ENCODE measurements around the gene TMEM121. TPM values are rescaled to one million over a fixed set of nuclear protein-coding genes. Genes with fewer than 3 reads are reported as not detected.
A peak's percentile ranks its signal among the peaks of the same experiment; 100 is the strongest.

Gene TMEM121
- total and polyA plus RNA-seq, 4 donors: 0.33 to 1.5 (median 0.37) TPM; not detected in 1

DNA sequence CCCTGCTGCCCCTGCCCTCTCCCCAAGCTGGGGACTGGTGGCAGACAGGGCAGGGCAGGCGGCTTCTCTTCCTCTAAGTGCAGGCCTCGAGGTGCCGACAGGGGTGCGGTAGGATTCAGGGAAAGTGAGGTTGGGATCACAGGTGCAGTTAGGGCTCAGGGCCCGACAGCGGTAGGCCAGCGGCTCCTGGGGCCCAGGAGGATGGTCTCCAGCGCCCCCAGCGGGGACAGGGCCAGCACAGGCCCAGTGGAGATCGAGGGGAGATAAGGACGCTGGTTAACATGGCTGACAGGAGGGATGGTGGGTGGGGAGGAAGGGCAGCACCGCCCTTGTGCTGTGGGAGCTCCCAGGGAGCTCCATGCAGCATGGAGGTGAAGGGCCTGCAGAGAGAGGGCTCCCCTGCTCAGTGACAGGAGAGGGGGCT, 40.6 kb upstream of the TMEM121 start:
- peaks cover 0 to 1% (median 0%) of the 10 kb centered on the region in 4 donors for H3K36me3 ChIP-seq (ENCODE audit: control insufficient read depth in 4 of 4, insufficient read depth in 3 of 4, low read depth in 1 of 4, low read length in 3 of 4)
- 25% methylated on average over 12 of the region's 12 CpGs for WGBS
- no peak overlapping the region for H3K27ac ChIP-seq (ENCODE audit: low read depth in 1 of 2, low read length in 2 of 2)
- H3K4me1 ChIP-seq (ENCODE audit: control insufficient read depth in 4 of 4, insufficient read depth in 4 of 4, low read length in 3 of 4): peaks cover 10 to 47% (median 23%) of the 10 kb centered on the region in 4 donors
- no peak for DNase-seq (ENCODE audit: low spot score)
- no peak overlapping the region for H3K4me3 ChIP-seq (ENCODE audit: low read depth in 1 of 3, low read length in 3 of 3)
- no peaks in the 10 kb centered on the region for H3K9me3 ChIP-seq (ENCODE audit: control insufficient read depth in 4 of 4, low read length in 3 of 4)
- no peak overlapping the region for H3K9ac ChIP-seq (ENCODE audit: low read depth in 1 of 2, low read length in 2 of 2)
- TF ChIP-seq NR2F2 (IDR thresholded peaks at IDR 0.05): no peak
- no peak for TF ChIP-seq HNF4G (IDR thresholded peaks at IDR 0.05)
- TF ChIP-seq ATF3 (IDR thresholded peaks at IDR 0.05): no peak
- no peak for TF ChIP-seq FOXA1 (IDR thresholded peaks at IDR 0.05)
- TF ChIP-seq HNF4A (conservative IDR thresholded peaks at IDR 0.05): no peak
- TF ChIP-seq RXRA (IDR thresholded peaks at IDR 0.05): no peak
- TF ChIP-seq ZBTB33 (IDR thresholded peaks at IDR 0.05): no peak
- TF ChIP-seq SP1 (IDR thresholded peaks at IDR 0.05): no peak
- TF ChIP-seq, protein P1, sequence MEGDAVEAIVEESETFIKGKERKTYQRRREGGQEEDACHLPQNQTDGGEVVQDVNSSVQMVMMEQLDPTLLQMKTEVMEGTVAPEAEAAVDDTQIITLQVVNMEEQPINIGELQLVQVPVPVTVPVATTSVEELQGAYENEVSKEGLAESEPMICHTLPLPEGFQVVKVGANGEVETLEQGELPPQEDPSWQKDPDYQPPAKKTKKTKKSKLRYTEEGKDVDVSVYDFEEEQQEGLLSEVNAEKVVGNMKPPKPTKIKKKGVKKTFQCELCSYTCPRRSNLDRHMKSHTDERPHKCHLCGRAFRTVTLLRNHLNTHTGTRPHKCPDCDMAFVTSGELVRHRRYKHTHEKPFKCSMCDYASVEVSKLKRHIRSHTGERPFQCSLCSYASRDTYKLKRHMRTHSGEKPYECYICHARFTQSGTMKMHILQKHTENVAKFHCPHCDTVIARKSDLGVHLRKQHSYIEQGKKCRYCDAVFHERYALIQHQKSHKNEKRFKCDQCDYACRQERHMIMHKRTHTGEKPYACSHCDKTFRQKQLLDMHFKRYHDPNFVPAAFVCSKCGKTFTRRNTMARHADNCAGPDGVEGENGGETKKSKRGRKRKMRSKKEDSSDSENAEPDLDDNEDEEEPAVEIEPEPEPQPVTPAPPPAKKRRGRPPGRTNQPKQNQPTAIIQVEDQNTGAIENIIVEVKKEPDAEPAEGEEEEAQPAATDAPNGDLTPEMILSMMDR (IDR thresholded peaks at IDR 0.05; ENCODE audit: low read depth, low read length, missing input control): peak; percentile 16
- TF ChIP-seq EGR1 (IDR thresholded peaks at IDR 0.05; ENCODE audit: low read depth in 2 of 2): no peak
- TF ChIP-seq, protein P2, sequence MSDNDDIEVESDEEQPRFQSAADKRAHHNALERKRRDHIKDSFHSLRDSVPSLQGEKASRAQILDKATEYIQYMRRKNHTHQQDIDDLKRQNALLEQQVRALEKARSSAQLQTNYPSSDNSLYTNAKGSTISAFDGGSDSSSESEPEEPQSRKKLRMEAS (IDR thresholded peaks at IDR 0.05): no peak
- no peak for TF ChIP-seq JUND (IDR thresholded peaks at IDR 0.05)
- peak; percentile 11 to 22 for TF ChIP-seq RAD21 (IDR thresholded peaks at IDR 0.05)
- no peaks in the 10 kb centered on the region for H3K27me3 ChIP-seq (ENCODE audit: control insufficient read depth in 4 of 4, insufficient read depth in 4 of 4, low read length in 3 of 4)

DNA sequence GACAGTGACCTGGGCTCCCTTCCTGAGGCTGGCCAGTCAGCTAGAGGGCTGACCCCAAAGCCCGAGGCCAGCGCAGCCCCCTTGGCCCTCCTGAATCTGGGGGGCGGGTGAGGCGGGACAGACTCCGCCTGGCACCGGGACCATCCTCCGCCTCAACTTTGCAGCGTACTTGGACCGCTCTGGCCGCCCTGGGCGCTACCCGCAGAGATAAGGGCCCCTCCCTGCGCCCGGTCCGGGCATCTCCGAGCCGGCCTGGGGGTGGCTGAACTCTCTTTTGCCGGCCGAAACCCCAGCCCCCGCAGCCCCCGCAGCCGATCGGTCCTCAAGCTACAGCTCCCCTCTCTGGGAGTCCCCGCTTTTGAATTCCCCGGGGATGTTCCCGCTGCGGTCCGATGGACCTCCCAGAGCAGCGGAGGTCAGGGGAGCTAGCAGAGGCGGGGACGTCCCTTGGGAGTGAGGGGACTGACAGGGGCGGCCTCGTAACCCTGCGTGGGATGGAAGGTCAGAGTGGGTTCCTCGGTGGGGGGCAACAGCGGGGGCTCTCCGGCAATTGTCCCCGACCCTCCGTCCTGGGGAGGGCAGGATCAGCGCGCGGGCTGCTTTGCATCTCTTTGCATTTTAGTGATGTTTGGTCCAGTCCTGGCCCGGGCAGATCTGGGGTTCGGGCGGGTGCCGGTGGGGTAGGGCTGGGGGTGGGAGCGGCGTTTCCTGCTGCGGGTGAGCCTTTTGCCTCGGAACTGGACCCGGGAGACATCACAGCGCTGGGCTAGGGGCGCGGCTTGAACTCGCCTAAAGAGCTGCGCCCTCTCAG, 40.0 kb upstream of the TMEM121 start, which contains the start of gene CRIP1:
CRIP1 (plus strand) TSS at position 724 of the 811 bp plus-strand sequence. CDS start 374 bp downstream, outside the sequence.
- H3K9me3 ChIP-seq (ENCODE audit: control insufficient read depth in 4 of 4, low read length in 3 of 4): no peaks in the 10 kb centered on the region
- peak within 1 kb of the TSS in 1 of 3 donors; percentile 25 for H3K4me3 ChIP-seq (ENCODE audit: low read depth in 1 of 3, low read length in 3 of 3)
- no peak within 1 kb of the TSS for H3K9ac ChIP-seq (ENCODE audit: low read depth in 1 of 2, low read length in 2 of 2)
- peak within 1 kb of the TSS in 1 of 2 donors; percentile 67 for H3K27ac ChIP-seq (ENCODE audit: low read depth in 1 of 2, low read length in 2 of 2)
- H3K27me3 ChIP-seq (ENCODE audit: control insufficient read depth in 4 of 4, insufficient read depth in 4 of 4, low read length in 3 of 4): no peaks in the 10 kb centered on the region
- no peak for TF ChIP-seq HNF4G (IDR thresholded peaks at IDR 0.05)
- no peak for TF ChIP-seq FOXA2 (IDR thresholded peaks at IDR 0.05)
- TF ChIP-seq ZBTB33 (IDR thresholded peaks at IDR 0.05): no peak
- TF ChIP-seq, protein P3, sequence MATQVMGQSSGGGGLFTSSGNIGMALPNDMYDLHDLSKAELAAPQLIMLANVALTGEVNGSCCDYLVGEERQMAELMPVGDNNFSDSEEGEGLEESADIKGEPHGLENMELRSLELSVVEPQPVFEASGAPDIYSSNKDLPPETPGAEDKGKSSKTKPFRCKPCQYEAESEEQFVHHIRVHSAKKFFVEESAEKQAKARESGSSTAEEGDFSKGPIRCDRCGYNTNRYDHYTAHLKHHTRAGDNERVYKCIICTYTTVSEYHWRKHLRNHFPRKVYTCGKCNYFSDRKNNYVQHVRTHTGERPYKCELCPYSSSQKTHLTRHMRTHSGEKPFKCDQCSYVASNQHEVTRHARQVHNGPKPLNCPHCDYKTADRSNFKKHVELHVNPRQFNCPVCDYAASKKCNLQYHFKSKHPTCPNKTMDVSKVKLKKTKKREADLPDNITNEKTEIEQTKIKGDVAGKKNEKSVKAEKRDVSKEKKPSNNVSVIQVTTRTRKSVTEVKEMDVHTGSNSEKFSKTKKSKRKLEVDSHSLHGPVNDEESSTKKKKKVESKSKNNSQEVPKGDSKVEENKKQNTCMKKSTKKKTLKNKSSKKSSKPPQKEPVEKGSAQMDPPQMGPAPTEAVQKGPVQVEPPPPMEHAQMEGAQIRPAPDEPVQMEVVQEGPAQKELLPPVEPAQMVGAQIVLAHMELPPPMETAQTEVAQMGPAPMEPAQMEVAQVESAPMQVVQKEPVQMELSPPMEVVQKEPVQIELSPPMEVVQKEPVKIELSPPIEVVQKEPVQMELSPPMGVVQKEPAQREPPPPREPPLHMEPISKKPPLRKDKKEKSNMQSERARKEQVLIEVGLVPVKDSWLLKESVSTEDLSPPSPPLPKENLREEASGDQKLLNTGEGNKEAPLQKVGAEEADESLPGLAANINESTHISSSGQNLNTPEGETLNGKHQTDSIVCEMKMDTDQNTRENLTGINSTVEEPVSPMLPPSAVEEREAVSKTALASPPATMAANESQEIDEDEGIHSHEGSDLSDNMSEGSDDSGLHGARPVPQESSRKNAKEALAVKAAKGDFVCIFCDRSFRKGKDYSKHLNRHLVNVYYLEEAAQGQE (IDR thresholded peaks at IDR 0.05): no peak
- no peak for TF ChIP-seq YY1 (IDR thresholded peaks at IDR 0.05)
- no peak for TF ChIP-seq HNF4A (conservative IDR thresholded peaks at IDR 0.05)
- no peak for TF ChIP-seq JUND (IDR thresholded peaks at IDR 0.05)
- no peak for TF ChIP-seq FOXA1 (IDR thresholded peaks at IDR 0.05)
- DNase-seq (ENCODE audit: low spot score): no peak
- WGBS: 7% methylated on average over 56 of the region's 56 CpGs
- peaks cover 0 to 1% (median 0%) of the 10 kb centered on the region in 4 donors for H3K36me3 ChIP-seq (ENCODE audit: control insufficient read depth in 4 of 4, insufficient read depth in 3 of 4, low read depth in 1 of 4, low read length in 3 of 4)
- peaks cover 6 to 43% (median 20%) of the 10 kb centered on the region in 4 donors for H3K4me1 ChIP-seq (ENCODE audit: control insufficient read depth in 4 of 4, insufficient read depth in 4 of 4, low read length in 3 of 4)
